NAMALWA (cell line): Measurements from ENCODE around the gene LCP1.

Experiments used
- DNase-seq: peaks from one replicate; pipeline ENCODE4 v3.0.0-alpha.2; 2015; ENCODE audit warnings: low spot score

Gene LCP1

DNA sequence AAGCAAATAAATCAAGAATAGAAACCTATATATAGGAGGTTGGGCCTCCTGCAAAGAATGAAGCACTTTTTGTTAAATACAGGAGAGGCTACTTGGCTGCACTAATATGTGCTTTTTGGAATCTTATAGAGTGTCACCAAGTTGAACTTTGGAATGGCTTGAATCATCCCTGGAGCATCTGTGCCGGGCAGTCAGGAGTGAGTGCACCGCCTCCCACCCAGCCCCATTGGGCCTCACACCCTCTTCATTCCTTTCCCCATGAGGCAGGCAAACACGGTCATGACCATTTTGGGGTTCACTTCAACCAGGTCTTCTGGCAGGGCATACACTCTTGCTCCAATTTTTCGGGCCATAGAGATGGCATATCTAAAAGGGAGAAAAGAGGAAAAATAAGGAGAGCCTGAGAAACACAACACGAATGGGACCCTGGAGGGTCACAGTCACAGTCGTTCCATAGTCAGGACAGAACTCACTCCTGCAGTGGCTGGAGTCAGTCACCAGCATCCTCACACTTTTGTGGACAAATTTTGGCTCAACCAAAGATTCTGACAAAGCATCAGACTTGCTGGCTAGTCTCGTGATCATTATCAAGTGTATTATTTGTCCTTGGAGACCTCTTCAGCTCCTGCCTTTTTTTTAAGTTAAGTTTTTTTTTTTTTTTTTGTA is 54.5 kb downstream of the LCP1 start:
- no peak for DNase-seq

DNA sequence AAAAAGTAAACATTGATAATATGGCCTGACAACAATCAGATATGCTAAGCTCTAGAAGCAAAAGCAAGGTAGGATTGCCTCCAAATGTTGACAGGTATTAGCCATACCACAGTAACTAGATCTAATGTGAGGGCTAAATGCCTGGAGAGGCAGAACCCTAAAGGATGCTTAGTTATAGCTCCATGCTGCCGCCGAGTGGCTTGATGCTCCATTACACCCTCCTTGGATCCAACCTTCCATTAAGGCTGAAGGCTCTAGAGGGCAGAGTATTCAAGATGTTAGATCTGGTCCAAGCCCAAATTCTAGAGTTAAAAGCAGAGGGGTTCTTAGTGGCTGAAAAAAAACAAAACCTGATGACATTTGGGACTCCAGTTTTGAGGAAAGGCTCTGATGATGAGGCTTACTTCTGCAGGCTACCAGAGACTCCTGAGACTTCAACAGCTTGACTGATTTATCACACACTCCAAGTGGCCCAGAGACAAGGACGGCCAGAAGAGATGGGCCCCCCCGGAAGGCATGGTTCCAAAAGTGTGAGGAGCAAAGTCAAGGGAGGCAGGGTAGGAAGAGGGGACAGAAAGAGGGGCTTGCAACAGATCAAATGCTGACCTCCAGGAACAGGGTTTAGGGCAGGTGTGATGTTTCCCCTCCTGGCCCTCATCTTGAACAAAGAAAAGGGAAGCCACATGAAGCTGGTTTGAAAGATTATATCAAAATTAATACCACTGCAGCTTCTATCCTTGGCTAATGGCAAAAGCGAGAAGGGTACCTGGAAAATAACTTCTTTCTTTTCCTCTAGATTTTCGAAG is 55.2 kb downstream of the LCP1 start:
- peak; percentile 86 for DNase-seq

DNA sequence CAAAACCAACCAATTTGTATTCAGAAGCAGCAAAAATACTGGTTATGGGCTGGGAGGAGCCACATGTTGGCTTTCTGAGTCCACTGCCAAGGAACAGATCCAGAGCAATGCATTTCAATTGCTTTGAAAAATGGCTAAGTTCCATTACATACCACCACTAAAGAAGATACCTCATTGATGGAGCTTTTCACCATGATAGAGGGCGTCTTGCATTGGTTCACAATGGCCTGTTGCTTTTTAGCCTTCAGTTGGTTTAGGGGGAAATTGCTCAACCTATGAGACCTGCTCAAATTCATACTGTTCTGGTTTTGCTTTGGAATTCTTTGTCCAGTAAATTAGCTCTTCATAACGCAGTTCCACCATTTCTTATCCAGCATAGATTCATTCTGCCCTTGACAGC is 55.9 kb downstream of the LCP1 start:
- DNase-seq: no peak

DNA sequence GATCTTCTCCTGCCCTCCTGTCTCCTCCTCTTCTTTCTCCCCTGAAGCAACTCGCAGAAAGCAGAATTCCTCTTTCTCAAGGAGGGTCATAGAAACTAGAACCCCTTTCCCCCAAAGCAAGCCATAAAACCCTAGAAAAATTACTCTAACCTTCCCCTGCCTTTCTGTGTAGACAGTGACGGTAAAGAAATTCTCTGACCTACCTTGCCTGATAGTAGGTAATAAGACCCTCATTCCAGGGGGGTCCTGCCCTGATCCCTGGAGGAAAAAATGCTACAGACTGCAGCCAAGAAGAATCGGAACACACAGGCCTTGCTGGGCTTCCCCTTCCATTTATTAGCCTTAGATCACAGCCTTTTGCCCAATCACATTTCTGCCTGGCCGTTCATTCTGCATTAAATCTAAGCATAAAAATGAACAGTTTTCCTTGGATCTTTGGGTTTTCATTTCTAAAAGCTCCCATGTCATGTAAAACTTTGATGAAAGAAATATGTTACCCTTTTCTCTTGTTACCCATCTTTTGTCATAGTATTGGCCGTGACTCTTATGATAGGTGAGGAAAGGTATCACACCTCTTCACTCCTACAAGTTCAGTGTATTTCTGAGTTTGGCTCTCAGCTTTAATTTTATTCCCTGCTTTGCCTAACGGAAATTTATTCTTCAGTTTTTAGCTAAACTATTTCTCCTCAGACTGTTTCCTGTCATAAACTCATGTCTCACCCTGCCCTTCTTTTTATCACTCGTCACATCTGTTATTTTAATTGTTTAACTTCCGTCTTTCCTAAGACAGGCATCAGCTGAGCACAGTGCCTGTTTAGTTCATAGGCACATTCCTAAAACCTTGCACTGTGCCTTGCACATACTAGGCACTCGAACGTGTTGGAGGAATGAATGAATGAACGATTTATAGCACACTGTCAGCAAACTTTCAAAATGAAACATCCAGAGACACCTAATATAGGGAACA is 56.7 kb downstream of the LCP1 start:
- DNase-seq: no peak

DNA sequence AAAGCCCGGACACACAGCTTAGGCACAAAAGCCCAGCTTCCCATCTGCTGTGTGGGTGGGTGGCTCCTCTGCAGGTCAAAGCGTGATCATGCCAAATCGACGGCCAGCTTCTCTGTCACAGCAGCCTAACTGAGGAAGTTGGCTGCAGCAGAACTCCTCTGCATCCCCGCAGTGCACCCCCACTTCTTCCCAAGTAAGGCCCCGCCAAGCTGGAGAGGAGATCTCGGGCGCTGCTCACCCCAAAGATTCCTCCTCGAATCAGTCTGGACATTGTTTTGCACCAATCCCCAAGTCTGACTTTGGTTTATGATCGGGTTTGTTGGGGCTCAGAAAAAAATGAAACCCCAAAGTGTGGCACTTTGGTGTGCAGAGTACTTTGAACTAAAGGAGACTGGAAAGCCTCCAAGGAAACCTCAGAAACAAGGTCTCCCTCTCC is 57.4 kb downstream of the LCP1 start:
- DNase-seq: no peak

DNA sequence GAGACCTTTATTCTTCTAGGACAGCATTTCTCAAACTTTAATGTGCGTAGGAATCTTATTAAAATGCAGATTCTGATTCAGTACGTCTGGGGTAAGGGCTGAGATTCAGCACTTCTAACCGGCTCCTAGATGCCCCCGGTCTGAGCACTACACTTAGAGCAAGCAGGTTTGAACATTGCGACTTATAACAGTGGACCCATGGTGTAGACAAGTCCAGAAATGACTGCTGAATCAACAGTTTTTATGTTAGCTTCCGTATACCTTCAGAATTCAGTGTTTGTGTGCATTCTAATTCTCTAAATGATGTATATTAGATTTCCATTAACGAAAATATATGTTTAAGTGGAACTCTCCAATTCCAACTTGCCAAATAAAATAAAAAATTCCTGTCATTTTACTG is 59.7 kb downstream of the LCP1 start:
- no peak for DNase-seq

DNA sequence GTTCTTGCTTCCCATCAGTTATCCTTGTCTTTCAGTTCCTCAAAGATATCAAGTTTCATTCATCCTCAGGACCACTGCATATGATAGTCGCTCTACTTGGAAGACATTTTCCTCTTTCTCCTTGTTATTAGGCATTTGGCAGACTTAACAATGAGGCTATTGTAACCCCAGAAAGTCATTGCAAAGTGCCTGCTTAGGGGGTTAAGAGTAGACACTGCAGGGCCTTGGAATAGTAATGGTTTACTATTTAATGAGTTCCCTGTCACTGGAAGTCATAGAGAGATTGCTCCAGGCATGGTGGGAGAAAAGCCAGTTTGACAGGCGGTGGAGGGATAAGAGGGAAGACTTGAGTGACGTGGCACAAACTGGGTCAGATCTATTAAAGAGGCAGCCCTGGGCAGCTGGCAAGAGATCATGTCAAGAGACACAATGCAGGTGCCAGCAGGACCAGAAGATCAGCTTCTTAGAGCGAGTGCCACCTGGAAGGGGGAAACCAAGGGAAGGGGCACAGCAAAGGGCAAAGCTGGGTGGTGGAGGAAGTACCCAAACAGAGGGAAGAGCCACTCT is 60.3 kb downstream of the LCP1 start:
- DNase-seq: no peak

DNA sequence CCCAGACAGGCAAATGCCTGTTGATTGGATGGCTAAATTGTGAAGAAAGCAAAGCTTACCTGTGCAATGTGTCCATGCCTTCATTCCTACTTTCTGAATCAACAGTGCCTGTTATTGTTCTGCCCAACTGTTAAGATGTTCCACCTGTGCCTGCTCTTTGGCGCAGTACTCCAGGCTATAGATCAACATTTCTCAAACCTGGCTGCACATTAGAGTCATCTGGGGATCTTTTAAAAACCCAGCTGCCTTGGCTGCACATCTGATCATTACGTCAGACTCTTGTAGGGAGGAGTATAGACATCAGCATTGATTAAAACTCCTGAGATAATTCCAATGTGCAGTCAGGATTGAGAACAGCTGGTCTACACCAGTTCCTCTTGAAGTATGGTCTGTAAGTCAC is 60.9 kb downstream of the LCP1 start:
- DNase-seq: no peak

DNA sequence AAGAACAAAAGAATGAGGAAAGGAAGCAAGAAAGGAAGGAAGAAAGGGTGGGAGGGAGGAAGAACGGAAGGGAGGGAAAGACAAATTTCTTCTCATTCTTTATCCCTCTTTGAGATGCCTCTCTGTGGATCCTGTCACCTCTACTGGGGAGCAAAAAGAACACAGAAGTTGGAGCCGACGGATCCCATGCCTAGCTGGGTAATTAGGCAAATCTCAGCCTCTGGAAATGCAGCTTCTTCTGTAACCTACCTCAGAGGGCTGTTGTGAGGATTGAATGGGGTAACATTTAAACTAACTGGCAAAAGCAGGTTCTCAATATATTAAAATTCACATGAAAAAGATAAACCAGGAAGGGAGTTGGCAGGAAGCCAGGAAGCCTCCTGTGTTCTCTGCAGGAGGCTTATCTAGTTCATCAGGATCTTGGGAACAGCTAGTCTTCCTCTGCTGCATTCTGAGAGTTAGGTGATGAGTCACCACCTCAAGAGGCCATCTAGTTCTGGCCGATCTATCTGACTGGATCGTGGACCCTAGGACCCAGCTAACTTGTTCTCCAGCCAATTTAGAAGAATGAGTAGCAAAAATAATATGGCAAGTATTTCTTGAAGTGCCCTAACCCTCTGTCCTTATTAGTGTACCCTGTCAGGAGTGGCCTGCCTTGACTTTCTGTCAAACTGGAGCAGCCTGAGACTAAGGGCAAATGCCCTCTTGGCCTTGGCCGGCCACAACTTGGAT is 61.9 kb downstream of the LCP1 start:
- DNase-seq: no peak

DNA sequence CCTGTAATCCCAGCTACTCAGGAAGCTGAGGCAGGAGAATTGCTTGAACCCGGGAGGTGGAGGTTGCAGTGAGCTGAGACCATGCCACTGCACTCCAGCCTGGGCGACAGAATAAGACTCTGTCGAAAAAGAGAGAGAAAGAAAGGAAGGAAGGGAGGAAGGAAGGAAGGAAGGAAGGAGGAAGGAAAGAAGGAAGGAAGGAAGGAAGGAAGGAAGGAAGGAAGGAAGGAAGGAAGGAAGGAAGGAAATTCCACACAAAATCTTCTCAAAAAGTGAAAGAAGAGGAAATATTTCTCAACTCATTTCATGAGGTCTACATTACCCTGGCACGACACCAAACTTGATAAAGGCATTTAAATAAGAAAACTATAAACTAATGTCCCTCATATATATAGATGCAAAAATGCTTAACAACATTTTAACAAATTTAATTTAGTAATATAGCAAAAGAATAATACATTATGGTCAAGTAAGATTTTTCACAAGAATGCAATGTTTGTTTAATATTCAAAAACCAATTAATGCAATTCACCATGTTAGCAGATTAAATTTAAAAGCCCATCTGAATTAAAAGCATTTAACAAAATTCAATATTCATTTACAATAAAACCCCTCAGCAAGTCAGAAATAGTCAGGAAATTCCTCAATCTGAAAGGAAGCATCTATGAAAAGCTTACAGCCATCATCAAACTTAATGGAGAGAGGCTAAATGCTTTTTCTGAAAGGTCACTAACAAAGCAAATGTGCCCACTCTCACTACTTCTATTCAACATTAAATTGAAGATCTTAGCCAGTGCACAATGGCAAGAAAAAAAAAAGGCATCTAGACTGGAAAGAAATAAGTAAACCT is 65.1 kb downstream of the LCP1 start:
- DNase-seq: no peak

DNA sequence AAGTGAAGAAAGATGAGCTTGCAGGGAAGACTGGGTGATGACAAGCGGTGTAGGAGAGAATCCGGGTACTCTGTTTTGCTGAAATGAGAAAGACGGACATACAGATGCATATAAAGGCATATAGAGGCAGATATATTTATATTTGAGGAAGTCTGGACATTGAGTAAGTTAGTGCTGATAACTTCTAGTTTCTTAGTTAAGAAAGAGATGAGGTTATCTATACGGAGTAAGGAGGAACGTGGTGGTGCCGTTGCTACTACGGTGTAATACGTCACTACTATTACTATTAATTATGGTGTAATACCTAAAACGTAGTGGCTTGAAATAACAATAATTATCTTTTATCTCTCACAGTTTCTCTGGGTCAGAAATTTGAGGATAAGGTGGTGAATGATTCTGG is 67.4 kb downstream of the LCP1 start:
- no peak for DNase-seq

DNA sequence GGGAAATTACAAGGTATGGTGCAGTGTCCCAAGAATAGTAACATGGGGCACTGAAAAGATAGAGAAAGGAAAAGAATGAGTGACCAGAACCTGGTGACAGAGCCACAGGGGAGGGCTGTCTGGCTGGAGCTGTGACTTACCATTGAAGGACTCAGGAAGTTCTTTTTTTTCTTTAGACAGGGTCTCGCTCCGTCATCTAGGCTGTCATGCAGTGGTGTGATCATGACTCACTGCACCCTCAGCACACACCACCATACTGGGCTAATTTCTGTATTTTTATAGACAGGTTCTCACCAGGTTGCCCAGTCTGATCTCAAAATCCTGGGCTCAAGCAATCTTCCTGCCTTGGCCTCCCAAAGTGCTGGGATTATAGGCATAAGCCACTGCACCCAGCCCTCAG is 68.4 kb downstream of the LCP1 start:
- no peak for DNase-seq

DNA sequence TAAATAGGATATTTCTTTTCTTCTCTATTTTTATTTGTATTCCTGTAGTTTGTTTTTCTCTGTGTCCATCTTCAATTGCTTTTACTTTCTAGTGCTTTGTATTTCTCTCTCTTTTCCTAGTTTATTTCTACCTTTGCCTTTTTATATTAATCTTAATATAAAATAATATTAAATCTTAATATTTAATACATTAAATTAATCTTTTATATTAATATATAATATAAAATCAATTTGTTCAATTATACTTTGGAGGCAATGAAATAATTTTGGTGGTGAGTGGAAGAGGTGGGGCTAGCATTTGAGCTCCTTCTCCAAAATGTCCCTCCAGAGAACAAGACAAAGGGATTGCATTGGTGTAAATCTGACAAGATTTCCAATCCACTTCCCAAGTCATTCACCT is 70.8 kb downstream of the LCP1 start:
- no peak for DNase-seq

DNA sequence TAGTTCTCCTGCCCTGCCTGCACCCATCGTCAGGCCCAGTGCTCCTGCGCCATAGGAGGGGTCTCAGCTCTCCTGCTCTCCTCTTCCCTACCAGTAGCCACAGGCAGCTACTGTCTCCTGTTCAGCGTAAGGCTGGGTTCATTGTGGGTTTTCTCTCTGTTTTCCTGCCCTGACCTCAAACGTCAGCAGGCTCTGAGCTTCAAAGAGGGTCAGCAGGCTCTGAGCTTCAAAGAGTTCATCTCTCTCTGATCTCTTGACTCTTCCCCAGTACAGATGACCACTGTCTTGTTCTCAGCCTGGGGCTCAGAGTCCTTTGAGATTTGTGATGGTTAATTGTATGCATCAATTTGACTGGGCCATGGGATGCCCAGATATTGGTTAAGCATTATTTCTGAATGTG is 72.5 kb downstream of the LCP1 start:
- DNase-seq: no peak

DNA sequence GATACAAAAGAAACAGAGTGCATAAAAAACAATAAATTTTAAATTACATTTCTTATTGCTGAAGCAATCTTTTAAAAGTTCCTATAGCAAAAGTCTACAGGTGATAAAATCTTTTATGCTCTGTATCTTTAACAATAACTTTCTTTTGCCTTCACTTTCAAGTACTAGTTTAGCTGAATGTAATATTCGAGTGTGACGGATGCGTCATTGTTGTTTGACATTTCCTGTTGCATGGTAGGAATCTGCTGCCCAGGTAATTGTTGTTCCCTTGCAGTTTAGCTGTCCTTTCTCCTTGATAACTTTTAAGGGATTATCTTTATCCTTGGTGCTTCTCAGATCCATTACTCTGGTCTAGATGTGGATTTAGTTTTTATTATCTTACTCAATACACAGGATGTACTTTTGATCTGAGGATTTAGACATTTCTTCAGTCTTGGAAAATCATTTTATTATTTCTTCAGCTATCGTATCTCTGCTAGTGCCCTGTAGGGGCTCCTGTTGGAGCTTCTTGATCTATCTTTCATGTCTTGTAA is 75.1 kb downstream of the LCP1 start:
- no peak for DNase-seq

DNA sequence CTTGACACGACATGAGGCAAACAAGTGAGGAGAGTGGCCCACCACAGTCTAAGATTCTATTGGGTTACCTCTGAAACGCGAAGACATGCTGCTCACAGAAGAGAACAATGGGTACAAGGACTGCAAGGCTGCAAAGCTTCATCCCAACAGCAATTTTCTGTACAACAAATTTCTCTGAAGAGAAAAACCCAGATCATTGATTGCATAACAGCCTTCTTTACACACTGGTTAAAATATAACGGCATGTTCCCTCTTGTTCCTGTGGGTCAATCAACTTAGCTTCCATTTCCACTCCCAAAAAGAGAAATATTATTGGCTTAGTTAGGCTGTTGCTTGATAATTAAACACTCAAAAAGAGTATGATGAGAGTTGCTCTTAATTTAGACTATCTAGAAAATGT is 77.1 kb downstream of the LCP1 start, which contains the start of gene CPB2:
Gene CPB2 (minus strand): TSS at position 166 of the 400 bp plus-strand sequence. CDS start 24 bp downstream, at position 142.
- no peak for DNase-seq

DNA sequence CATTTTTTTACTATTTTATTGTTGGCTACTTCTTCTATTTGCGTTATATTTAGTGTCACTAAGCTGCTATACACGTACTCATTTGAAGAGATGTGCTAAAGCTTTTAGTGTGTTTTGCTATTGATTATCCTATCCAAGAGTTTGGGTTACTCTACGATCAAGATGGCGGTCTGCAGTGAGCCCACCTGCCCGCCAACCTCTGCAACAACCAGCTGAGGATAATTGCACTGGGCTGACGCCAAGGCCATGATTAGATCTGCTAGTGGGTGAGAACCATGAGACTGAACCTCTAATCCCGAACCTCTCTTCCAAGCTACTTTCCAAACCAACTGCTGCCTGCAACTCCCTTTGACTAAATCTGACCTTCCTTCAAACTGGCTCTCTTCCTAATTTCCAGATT is 78.9 kb downstream of the LCP1 start:
- no peak for DNase-seq

DNA sequence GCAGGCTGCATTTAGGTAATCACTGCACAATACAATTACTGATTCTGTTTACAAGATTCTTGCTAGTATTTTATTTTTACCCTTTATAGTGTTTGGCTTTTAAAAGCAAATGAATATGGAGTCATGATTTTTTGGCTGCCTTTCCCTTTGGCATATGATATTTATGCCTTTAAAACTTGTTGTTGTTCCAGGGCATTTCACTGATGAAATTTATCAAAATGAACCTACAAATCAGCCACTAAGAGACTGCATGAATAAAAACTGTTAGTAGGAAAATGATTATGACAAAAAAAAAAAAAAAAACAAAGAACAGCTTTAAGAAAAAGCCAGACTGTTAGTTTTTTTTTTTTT is 79.7 kb downstream of the LCP1 start:
- no peak for DNase-seq

DNA sequence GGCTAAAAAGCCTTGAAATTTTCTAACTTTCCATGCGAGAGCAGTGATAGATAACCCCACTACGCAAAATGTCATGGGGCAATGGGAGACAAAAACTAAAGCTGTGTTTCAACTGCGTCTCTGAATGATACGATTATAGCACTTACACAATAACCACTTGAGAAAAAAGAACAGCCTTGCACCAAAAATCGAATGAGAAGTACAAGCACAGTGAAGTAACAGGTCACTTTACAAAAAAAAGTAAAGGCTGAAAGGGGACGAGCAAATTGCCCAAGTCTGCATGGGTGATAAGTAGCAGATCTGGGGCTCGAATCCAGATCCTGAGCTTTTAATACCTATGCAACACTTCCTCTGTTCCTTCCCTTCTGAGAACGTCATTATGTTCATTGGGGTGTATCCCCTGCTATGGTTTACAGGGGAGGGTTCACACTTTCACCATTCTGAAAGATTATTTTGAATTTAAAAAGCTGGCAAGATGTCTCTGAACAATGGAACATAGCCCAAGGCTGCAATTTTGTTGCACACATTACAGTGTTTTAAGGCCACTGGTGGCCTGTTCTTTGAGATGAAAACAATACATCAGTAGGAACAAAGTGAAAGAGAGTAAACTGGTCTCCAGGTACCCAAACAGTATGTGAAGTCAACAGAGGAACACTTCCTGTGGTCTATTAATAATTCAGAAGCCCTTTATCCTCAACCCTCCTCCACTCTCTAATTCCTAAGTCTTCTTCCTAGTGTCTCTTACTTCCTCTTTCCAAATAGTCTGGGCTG is 80.3 kb downstream of the LCP1 start:
- no peak for DNase-seq

DNA sequence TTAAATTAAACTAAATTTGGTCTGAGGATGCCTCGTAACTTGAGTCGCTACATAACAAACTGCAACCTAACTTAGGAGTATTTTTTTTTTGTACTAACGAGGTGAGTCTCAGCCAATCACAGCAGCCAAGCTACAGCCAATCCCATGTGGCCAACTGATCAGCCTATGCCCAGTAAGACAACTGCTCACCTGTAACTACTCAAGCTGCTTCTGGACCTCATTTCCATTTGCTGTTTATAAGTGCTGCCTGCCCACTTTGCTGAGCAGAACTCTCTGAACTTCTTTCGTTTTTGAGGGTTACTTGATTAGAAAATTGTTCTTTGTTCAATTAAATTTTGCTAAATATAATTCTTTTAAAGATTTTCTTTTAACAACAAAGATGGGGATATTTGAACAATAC is 81.0 kb downstream of the LCP1 start:
- no peak for DNase-seq
